ENCODE data around the gene CTTN. TPM values are rescaled to one million over a fixed set of nuclear protein-coding genes. Genes with fewer than 3 reads are reported as not detected.
A peak's percentile ranks its signal among the peaks of the same experiment; 100 is the strongest.

CTTN gene
- total RNA-seq, 4 donors from 2014 or later, result 253 to 417 (median 342) TPM

DNA sequence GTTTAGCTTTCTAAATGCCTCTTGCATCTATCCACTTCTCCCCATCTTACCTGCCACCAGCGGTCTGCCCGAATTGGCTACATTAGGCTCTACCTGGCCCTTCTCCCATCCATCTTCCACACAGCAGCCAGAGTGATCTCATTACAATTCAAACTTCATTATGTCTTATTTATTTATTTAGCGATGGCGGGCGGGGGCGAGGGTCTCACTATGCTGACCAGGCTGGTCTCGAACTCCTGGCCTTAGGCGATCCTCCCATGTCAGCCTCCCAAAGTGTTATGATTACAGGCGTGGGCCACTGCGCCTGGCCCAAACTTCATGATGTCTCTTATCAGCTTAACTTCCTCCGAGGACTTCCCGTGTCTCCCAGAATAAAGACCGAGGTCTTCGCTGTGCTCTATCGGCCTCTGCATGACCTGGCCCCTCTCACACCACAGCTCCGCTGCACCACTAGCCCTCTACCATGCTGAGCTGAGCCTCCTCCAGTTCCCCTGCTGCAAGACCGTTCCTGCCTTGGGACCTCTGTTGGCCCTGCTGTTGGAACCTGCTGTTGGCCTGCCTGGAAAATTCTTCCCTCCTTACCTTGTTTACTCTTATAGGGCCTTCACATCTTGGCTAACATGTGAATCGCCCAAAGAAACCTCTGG, 870 bp upstream of the CTTN start:
- Histone ChIP-seq H3K27ac (peak overlapping the region in 3 of 4 donors; percentile 48 to 94 (median 87)), H3K36me3 (no peaks in the 10 kb centered on the region), H3K27me3 (no peaks in the 10 kb centered on the region), H3K4me3 (peak overlapping the region; percentile 91 to 98 (median 96)), H3K4me1 (peaks cover 0 to 45% (median 20%) of the 10 kb centered on the region in 4 donors), H3K9me3 (no peaks in the 10 kb centered on the region)
- no peak for DNase-seq (ENCODE audit: low spot score in 2 of 2)
- TF ChIP-seq, protein P1, sequence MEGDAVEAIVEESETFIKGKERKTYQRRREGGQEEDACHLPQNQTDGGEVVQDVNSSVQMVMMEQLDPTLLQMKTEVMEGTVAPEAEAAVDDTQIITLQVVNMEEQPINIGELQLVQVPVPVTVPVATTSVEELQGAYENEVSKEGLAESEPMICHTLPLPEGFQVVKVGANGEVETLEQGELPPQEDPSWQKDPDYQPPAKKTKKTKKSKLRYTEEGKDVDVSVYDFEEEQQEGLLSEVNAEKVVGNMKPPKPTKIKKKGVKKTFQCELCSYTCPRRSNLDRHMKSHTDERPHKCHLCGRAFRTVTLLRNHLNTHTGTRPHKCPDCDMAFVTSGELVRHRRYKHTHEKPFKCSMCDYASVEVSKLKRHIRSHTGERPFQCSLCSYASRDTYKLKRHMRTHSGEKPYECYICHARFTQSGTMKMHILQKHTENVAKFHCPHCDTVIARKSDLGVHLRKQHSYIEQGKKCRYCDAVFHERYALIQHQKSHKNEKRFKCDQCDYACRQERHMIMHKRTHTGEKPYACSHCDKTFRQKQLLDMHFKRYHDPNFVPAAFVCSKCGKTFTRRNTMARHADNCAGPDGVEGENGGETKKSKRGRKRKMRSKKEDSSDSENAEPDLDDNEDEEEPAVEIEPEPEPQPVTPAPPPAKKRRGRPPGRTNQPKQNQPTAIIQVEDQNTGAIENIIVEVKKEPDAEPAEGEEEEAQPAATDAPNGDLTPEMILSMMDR (IDR thresholded peaks at IDR 0.05), result no peak
- TF ChIP-seq EP300 (IDR thresholded peaks at IDR 0.05), result no peak
- TF ChIP-seq POLR2A (IDR thresholded peaks at IDR 0.05), result no peak
- WGBS, 2 donors, result 39 to 50% methylated on average over 15 to 18 of the region's 18 CpGs

DNA sequence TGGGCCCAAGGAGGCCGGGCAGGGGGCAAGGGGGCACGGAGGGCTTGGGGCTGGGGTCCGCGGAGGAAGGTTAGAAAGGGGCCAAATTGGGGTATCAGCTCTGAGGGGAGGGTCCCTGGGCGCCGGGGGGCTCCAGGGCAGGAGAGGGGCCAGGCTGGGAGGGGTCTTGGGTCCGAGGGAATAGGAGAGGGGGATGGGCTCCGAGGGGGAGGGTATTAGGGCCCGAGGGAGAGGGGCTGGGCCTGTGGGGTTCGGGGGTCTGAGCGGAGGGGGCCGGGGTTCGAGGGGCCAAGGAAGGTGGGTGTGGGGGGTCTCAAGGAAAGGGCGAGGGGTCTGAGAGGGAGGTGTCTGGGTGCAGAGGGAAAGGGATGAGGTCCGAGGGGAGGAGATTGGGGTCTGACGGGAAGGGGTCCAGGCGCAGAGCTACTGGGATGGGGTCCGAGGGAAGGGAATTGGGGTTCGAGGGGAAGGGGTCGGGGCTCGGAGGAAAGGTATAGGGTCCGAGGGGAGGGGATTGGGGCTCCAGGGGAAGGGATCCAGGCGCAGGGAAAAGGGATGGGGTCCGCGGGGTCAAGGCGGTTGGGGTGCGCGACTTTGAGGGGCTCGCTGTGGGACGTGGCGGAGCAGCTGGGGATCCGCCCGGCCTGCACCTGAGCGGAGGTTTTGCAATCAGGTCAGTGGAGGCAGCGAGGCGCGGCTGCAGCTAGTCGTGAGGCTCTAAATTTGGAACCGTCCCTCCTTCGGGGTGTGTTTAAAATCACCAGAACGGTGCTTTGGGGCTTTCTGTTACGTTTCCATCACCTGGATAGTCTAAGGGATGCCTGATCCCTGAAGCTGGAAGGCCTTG, 728 bp downstream of the CTTN start:
- H3K4me1 ChIP-seq, result peaks cover 0 to 45% (median 20%) of the 10 kb centered on the region in 4 donors
- peak overlapping the region; percentile 91 to 98 (median 96) for H3K4me3 ChIP-seq
- no peaks in the 10 kb centered on the region for H3K9me3 ChIP-seq
- H3K27ac ChIP-seq, result peak overlapping the region; percentile 65 to 94 (median 88)
- WGBS, 2 donors, result 4% methylated on average over 39 to 42 of the region's 42 CpGs
- DNase-seq (ENCODE audit: low spot score in 2 of 2), result no peak
- H3K36me3 ChIP-seq, result no peaks in the 10 kb centered on the region
- no peaks in the 10 kb centered on the region for H3K27me3 ChIP-seq
- TF ChIP-seq POLR2A (IDR thresholded peaks at IDR 0.05) (no peak), EP300 (IDR thresholded peaks at IDR 0.05) (no peak)
- TF ChIP-seq, protein P1 (IDR thresholded peaks at IDR 0.05), result no peak

DNA sequence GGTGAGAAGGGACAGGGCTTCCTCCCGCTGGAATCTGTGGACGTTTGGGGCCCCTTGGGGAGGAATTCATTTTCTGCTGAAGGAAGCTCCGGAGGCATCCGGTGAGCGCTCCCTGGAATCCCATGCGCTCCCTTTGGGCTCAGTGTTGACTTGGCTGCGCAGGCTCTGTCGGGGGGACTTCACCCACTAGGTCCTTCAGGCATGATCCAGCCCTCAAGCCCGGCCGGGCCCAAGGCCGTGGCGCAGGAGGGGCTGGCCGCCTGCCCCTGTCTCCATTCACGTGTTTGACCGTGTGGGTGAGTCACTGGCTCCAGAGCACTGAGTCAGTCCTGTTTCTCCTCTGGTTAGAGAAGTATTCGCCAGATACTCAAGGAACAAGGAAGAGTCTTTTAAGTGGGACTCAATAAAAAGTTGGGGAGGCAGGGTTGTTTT, 1.4 kb downstream of the CTTN start:
- H3K4me1 ChIP-seq, result peaks cover 0 to 45% (median 20%) of the 10 kb centered on the region in 4 donors
- TF ChIP-seq POLR2A (IDR thresholded peaks at IDR 0.05) (peak in 1 of 2 donors; percentile 36), EP300 (IDR thresholded peaks at IDR 0.05) (peak in 1 of 2 donors; percentile 82)
- TF ChIP-seq, protein P1 (IDR thresholded peaks at IDR 0.05), result no peak
- WGBS, 2 donors, result 4 to 13% methylated on average over 15 to 16 of the region's 16 CpGs

DNA sequence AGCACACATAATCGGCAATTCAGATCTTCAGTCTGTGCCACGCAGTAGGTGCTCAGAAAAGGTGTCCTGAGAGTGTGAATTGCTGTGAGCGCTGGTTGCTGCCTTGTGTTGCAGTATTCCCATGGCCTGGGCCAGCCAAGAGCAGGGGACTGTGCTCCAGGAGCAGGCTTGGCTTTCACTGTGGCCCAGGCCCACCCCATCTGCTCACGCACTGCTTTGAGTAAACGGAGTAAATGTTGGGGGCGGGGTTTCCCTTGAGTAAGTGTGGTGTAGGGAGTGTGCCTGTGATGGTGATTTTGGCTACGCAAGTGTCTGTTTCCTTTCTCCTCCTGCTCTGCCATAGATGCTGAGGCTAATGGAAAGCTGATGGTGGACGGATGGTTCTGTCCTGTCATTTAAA, 2.3 kb downstream of the CTTN start:
- peak overlapping the region in 3 of 4 donors; percentile 87 to 94 (median 90) for H3K27ac ChIP-seq
- H3K36me3 ChIP-seq, result peaks cover 0 to 5% (median 0%) of the 10 kb centered on the region in 3 donors
- TF ChIP-seq EP300 (IDR thresholded peaks at IDR 0.05), result no peak
- TF ChIP-seq, protein P1 (IDR thresholded peaks at IDR 0.05), result no peak
- TF ChIP-seq POLR2A (IDR thresholded peaks at IDR 0.05), result no peak
- no peaks in the 10 kb centered on the region for H3K9me3 ChIP-seq
- 87 to 88% methylated on average over 8 of the region's 8 CpGs for WGBS, 2 donors
- H3K4me3 ChIP-seq, result no peak overlapping the region
- H3K4me1 ChIP-seq, result peaks cover 0 to 45% (median 20%) of the 10 kb centered on the region in 4 donors
- no peaks in the 10 kb centered on the region for H3K27me3 ChIP-seq
- no peak for DNase-seq (ENCODE audit: low spot score in 2 of 2)

More for the DNA sequence above, 1.4 kb downstream of the CTTN start:
- no peaks in the 10 kb centered on the region for H3K36me3 ChIP-seq
- peak overlapping the region; percentile 91 to 98 (median 96) for H3K4me3 ChIP-seq
- no peaks in the 10 kb centered on the region for H3K27me3 ChIP-seq
- H3K9me3 ChIP-seq, result no peaks in the 10 kb centered on the region
- peak overlapping the region; percentile 65 to 94 (median 88) for H3K27ac ChIP-seq
- DNase-seq (ENCODE audit: low spot score in 2 of 2), result peak; percentile 50 to 78

Data from tibial nerve (tissue), 4 donors.